NCI-H524 treated with DMSO at 0.1 percent for 48 hours (cell line): ENCODE measurements around the gene ADO.

Experiments
- DNase-seq: peaks from one replicate; lab custom pipeline; 2025; lab: John Stamatoyannopoulos, UW

ADO gene

GRCh38 chr10:62794306-62794705, 10.2 kb upstream of the ADO start:
- no peak for DNase-seq

GRCh38 chr10:62795100-62795499, 9.4 kb upstream of the ADO start:
- no peak for DNase-seq

- no peak for DNase-seq
These were observed 8.8 kb upstream of the ADO start for GRCh38 chr10:62795762-62796161.

GRCh38 chr10:62796896-62797295, 7.6 kb upstream of the ADO start:
- no peak for DNase-seq

- DNase-seq: no peak
These were observed 2.6 kb upstream of the ADO start for GRCh38 chr10:62801871-62802270.

GRCh38 chr10:62803724-62804355, 680 bp upstream of the ADO start:
- DNase-seq: no peak

GRCh38 chr10:62805231-62806099, 945 bp downstream of the ADO start:
- DNase-seq: no peak

- no peak for DNase-seq
These were observed 1.7 kb downstream of the ADO start for GRCh38 chr10:62806251-62806650.

GRCh38 chr10:62810156-62810902, 5.8 kb downstream of the ADO start:
- no peak for DNase-seq

- no peak for DNase-seq
These were observed 6.8 kb downstream of the ADO start for GRCh38 chr10:62811159-62811875.

- DNase-seq: no peak
These were observed 8.3 kb downstream of the ADO start for GRCh38 chr10:62812672-62813439.

- DNase-seq: no peak
These were observed 8.9 kb downstream of the ADO start for GRCh38 chr10:62813453-62813852.

- no peak for DNase-seq
These were observed 9.5 kb downstream of the ADO start for GRCh38 chr10:62813981-62814380.

- no peak for DNase-seq
These were observed 10.3 kb downstream of the ADO start for GRCh38 chr10:62814756-62815380.

GRCh38 chr10:62815381-62816075, 11.0 kb downstream of the ADO start:
- DNase-seq: no peak

- no peak for DNase-seq
These were observed 11.5 kb downstream of the ADO start for GRCh38 chr10:62816076-62816330.

- peak; percentile 37 for DNase-seq
These were observed 12.0 kb downstream of the ADO start, which contains the start of gene EGR2 for GRCh38 chr10:62816331-62817120. EGR2 (minus strand) TSS chr10:62816366; CDS start chr10:62816029, 337 bp downstream.

- DNase-seq: no peak
These were observed 12.7 kb downstream of the ADO start for GRCh38 chr10:62817121-62817765.

- no peak for DNase-seq
These were observed 13.4 kb downstream of the ADO start for GRCh38 chr10:62817766-62818425.
